HG02973 (cell line): ENCODE results near the gene ASCC3.

Experiments used
- ATAC-seq: cut with Tn5 transposase; IDR thresholded peaks from one replicate; pipeline ENCODE4 v1.9.1; 2021; ENCODE audit warnings: moderate library complexity; ENCODE audit not compliant: unreplicated experiment

Gene ASCC3, protein sequence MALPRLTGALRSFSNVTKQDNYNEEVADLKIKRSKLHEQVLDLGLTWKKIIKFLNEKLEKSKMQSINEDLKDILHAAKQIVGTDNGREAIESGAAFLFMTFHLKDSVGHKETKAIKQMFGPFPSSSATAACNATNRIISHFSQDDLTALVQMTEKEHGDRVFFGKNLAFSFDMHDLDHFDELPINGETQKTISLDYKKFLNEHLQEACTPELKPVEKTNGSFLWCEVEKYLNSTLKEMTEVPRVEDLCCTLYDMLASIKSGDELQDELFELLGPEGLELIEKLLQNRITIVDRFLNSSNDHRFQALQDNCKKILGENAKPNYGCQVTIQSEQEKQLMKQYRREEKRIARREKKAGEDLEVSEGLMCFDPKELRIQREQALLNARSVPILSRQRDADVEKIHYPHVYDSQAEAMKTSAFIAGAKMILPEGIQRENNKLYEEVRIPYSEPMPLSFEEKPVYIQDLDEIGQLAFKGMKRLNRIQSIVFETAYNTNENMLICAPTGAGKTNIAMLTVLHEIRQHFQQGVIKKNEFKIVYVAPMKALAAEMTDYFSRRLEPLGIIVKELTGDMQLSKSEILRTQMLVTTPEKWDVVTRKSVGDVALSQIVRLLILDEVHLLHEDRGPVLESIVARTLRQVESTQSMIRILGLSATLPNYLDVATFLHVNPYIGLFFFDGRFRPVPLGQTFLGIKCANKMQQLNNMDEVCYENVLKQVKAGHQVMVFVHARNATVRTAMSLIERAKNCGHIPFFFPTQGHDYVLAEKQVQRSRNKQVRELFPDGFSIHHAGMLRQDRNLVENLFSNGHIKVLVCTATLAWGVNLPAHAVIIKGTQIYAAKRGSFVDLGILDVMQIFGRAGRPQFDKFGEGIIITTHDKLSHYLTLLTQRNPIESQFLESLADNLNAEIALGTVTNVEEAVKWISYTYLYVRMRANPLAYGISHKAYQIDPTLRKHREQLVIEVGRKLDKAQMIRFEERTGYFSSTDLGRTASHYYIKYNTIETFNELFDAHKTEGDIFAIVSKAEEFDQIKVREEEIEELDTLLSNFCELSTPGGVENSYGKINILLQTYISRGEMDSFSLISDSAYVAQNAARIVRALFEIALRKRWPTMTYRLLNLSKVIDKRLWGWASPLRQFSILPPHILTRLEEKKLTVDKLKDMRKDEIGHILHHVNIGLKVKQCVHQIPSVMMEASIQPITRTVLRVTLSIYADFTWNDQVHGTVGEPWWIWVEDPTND (N-terminal part only)

DNA sequence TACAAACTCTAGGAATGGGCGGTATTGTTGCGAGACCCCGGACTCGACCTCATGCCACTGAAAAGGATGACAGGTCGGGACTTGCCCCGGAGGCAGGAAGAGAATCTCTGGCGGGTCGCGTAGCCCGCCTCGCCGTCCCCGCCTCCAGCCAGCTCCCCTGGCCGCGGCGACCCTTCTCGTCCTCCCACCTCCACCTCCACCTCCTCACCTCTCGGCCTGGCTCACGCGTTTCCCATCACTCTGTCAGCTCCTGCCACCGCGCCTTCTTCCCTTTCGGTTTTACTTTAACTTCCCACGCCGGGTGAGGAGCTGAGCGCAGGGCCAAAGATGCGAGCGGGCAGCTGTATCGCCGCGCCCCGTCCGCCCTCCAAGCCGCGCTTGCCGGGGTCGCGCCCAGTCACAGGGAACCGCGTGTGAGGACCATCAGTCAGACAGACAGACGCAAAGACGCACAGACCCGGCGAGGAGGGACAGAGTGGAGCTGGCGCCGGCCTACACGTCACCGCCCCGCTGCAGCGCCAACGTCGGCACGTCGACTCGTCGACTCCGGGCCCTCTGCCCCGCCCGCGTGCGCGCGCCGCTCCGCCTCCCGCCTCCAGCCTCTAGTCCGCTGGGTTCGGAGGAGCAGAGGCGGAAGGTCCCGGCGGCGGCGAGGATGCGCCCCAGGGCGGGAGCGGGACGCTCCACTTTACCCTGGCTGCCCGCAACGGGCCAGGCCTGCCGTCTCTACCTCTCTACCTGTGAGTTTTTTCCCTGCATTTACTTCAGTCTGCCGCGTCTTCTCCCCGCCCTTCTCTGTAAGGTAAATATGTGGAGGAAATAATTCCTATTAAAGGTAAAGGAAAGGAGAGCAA, at the start of gene ASCC3:
Gene ASCC3, minus strand, starts transcription at position 477 of the 854 bp plus-strand sequence. CDS start 13,332 bp downstream, outside the sequence.
- peak; percentile 97 for ATAC-seq

DNA sequence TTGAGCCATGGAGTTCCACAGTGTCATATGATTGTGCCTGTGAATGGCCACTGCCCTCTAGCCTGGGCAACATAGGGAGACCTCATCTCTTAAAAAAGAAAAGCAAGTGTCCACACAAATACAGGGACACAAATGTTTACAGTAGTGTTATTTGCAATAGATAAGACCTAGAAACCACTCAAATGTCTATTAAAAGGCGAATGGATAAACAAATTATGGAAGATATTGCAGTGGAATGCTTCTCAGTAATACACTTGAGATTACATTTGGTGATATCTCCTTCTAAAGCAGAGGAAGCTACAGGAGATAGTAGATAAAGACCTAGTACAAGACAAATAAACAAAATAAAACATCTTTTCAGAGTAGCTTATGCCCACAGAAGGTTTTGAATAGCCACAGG, 44.6 kb upstream of the ASCC3 start:
- no peak for ATAC-seq

DNA sequence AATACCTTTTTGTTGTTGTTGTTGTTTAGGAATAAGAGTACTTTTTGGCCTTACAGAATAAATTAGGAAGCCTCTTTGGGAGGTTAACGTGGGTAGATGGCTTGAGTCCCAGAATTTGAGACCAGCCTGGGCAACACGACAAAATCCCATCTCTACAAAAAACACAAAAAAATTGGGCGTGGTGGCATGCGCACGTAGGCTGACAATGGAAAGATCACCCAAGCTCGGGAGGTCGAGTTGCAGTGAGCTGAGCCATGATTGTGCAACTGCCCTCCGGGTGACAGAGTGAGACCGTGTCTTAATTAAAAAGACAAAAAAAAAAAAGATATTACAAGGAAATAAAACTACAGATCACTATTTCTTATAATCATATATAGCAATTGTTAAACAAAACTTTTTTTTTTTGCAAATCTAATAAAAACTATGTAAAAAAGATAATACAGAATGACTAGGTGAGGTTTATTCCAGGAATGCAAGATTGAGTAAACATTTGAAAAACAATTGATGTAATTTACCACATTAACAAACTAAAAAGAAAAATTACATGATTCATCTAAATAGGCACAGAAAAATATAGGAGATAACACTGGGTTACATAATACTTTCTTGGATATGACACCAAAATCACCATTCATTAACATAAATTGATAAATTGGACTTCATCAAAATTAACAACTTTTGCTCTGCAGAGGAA, 43.6 kb upstream of the ASCC3 start:
- ATAC-seq: no peak

DNA sequence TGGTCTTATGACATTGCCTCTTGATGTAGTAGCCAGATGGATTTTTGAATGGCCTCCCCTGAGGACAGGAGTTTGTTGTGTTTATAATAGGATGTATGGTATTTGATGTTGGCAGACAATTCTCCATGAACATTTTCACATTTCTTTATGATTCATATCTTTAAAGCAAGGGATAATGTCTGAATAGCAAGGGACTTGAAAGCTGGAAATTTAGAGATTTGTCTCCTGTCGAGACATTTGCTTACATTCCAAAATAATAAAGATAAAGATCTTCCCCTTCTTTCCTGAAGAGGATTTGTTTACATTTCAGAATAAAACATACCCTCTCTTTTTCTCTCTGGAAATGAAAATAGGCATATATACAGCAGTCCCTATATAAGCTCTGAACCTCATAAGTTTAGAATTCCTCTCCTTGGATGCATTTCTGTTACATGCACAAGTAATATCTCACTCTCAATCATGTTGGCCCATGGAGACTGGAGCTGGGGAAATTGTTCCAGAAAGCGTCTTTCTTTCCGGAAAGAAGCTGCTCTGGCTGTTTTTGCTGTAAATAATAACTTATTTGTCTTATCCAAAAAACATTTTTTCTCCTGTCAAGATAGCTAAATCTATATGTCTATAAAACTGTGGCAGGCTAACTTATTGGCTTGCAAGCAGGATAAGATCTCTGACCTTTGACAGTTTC, 42.5 kb upstream of the ASCC3 start:
- ATAC-seq: no peak

DNA sequence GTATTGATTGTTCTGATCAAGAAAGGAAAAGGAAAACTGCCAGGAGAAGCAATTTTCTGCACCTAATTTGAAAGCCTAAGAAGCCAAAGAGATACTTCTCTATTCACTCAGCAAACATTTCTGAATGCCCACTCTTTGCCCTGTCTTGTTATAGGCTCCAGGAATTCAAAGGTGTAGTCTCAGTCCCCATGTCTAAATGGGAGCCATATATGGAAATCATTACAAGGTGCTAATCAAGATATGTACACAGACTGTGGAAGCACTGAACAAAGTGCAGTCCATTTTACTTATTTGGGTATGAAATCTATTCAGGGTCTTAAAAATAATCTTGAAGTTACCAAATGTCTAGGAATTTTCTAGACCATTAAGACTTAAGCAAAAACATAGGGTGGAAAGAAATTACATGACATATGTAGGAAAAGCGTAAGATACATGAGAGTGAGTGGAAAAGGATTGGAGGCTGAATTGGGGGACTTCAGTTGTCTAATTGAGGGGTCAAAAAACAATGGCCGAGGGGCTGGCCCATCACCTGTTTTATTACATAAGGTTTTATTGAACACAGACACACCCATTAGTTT, 39.0 kb upstream of the ASCC3 start:
- ATAC-seq: no peak

DNA sequence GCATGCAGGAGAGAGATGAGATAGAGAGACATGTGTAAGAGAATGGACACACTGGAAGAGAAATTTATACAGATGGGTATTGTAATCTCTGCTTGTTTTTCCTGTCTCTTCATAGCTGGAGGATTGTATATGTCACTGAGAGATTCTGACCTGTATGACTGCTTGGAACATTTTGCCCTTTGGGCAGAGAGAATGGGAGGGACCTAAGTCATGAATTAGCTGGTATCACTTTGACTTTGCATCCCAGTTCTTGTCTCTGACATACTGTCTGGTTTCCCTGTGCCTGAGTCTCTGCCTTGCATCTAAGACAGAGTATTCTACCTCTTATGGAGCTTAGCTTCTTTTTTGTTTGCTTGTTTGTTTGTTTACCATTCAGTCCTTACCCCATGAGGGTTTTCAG, 37.0 kb upstream of the ASCC3 start:
- no peak for ATAC-seq

DNA sequence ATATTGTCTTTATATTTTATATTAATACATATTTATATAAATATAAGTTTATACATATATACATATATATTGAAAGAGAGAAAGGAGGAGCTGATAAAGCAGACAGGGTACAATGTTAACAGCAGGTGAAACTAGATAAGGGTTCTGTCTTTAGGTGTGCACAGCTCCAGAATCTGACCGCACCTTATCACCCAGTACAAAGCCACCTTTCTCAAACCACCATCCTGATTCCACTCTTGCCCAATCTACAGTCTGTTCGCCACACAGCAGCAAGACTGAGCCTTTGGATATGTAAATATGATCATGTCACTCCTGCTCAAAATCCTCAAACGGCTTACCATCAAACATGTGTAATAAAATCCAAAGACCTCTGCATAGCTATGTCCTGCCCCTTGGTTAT, 34.7 kb upstream of the ASCC3 start:
- ATAC-seq: no peak

DNA sequence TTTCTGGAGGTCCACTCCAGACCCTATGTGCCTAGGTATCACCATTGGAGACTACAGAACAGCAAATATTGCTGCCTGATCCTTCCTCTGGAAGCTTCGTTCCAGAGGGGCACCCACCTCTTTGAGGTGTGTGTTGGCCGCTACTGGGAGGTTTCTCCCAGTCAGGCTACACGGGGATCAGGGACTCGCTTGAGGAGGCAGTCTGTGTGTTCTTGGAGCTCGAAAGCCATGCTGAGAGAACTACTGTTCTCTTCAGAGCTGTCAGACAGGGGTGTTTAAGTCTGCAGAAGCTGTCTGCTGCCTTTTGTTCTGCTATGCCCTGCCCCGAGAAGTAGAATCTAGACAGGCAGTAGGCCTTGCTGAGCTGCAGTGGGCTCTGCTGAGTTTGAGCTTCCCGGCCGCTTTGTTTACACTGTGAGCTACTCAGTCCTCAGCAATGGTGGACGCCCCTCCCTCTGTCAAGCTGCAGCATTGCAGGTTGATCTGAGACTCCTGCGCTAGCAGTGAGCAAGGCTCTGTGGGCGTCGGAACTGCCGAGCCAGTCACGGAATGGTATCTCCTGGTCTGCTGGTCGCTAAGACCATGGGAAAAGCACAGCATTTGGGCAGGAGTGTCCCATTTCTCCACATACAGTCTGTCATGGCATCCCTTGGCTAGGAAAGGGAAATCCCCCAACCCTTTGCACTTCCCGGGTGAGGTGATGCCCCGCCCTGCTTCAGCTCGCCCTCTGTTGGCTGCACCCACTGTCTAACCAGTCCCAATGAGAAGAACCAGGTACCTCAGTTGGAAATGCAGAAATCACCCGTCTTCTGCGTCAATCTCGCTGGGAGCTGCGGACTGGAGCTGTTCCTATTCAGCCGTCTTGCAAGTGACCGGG, 32.5 kb upstream of the ASCC3 start:
- no peak for ATAC-seq

DNA sequence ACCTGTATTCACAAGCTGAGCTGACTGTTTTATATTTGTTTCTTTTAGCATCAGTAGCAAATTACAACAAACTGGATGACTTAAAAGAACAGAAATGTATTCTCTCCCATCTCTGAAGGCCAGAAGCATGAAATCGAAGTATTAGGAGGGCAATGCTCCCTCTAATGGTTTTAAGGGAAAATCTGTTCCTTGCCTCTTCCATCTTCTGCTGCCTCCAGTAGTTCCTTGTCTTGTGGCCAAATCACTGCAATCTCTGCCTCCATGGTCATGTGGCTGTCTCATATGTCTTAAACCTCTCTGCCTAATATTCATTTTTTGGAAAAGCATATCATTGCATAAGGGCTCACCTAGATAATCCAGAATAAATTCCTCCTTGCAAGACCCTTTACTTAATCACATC, 25.2 kb upstream of the ASCC3 start:
- ATAC-seq: no peak

DNA sequence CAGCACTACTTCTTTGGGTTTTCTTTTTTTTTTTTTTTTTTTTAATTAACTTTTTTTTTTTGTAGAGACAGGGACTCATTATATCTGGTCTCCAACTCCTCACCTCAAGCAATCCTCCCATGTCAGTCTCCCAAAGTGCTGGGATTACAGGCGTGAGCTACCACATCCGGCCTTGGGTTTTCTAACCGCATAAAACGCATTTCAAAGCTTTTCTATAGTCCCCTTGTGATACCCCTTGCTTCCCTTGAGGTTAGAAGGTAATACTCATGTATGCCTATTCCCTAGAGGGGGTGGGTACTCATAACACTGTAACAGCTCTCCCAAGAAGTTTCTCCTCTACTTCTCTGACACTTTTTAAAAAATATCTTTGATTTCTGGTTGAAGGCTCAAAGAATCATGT, 23.9 kb upstream of the ASCC3 start:
- ATAC-seq: no peak

DNA sequence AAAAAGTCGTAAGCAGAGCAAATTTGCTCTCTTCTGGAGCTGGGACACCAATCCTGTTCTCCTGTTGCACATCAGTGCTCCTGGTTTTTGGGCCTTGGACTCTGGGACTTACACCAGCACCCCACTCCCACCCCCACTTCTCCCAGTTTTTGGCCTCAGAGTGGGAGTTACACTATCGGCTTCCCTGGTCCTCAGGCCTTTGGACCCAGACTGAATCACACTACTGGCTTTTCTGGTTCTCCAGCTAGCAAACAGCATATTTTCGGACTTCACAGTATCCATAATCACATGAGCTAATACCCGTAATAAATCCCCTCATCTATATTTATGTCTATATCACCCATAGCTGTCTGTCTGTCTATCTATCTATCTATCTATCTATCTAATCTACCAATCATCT, 23.2 kb upstream of the ASCC3 start:
- no peak for ATAC-seq

DNA sequence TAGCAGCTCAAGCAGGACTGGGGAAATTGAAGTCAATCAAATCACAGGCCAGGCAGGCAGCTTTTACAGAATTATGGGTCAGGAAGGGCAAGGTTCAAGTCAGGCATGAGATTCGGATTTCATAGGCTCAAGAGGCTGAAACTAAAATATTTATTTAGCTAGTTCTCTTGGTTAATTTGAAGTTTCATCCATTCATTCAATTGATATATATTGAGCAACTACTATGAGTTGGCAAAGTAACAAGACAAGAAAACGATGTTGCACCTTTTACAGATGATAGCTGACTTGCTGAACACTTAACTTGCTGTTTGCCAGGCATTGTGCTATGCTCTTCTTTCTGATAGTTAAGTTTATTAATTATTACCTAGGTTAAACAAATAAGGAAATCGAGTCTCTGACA, 20.5 kb upstream of the ASCC3 start:
- no peak for ATAC-seq

DNA sequence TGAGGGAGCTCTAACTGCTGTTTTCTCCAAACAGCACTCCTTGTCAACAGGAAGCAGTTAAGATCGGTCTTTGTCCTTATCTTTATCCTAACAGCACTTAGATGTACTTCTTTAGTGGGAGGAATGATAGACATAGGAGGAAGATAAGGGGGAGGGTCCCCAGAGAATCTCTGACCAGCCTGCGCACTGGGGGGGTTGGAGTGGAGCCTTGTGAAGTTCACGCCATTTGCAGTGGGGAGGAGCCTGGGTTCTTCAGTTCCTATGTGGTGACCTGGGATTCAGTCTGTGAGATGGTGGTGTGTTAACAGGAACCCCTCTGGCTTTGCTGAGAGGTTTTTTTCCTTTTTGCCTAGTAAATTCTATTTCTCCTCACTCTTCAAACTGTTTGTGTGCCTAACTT, 18.1 kb upstream of the ASCC3 start:
- ATAC-seq: no peak

DNA sequence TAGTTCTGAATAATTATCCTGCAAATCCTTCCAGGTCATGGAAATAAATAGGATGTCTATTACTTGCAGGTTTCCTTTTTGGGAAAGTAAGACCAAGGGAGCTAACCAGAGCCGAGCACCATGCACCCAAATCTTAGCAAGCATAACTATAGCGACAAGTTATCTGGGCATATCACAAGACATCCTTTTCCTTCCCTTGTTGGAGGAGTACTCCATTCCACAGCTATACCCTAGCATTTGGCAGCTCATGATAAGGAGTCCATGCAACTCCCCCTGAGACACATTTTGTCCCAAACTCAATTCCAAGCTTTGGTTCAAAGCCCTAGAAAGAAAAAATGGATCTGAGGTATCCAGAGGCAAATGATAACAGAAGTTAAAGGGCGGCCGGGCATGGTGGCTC, 16.5 kb upstream of the ASCC3 start:
- no peak for ATAC-seq

DNA sequence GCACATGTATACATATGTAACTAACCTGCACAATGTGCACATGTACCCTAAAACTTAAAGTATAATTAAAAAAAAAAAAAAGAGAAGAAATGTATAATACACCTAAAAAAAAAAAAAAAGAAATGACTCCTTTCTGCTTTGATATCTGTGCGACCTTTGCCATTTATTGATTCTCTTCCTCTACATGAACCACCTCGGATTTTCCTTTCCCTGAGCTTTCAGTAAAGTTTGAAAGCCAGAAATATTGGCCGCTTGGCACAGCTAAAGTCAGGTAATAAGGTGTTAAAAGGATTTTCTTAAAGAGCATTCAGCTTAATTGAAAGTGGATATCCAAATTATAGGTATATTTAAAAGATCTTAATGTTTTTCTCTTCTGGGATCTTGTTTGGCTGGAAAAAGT, 12.6 kb upstream of the ASCC3 start:
- ATAC-seq: no peak

DNA sequence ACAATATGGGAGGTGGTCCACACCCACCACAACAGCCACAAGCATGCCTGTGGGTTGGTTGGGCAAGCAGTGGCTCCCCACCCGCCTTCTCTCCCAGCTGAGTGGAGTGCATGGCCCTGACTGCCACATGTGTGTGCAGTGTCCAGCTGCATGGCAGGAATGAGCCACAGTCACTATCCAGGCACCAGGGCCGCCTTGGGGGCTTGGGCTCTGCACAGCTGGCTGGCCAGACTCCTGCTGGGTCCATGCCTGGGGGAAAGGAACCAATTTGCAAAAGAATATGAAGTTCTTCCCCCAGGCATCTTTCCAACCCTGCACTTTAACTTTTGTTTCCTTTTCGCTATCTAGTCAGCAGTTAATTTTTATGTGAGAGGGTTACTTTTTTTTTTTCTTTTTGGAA, 11.6 kb upstream of the ASCC3 start:
- ATAC-seq: no peak

DNA sequence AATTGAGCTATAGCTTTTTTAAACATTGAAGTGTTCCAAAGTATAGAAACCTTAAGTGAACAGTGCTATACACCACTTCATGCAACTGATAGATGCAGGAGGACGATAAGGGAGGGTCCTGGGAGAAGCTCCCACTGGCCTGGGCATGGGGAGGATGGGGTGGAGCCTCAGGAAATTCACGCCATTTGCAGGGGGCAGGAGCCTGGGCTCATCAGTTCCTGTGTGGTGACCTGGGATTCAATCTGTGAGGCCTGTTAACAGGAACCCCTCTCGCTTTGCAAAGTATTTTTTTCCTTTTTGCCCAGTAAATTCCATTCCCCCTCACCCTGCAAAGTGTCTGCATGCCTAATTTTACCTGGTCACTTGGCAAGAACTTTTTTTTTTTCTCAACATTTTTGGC, 11.0 kb upstream of the ASCC3 start:
- ATAC-seq: no peak

DNA sequence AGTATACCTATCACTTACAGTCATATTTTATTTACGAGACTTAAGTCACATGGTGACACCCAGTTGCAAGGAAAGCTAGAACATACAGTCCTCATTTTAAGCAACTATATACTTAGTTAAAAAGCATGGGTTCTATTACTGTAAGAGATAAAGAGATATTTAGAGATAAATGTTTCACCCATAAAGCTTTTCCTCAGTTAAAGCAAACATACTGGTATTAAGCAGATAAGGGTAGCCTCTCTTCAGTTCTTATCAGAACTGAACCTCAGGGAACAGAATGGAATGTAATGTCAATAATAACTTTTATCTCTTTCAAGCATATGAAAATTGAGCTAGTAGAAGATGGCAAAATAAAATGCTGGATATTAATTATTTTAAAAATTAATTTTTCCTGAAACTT, 9.9 kb upstream of the ASCC3 start:
- no peak for ATAC-seq
